ENCODE results near the gene MTPN.

DNA sequence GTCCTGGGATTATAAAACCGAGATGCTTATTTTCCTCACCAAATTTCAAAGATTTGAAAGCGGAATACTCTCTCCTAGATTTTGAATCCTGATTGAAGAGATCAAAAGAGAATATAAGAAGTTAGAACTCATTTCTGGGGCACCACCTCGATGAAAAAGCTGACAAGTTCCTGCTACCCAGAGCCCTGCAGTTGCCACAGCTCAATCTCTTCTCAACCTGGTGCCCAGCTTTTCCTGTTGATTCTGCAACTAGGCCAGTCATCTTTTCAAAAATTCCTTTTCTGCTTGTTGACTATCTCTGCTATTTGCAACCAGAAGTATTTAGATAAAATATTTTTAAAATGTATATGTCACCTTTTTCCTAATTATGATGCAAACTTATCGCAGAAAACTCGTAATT, 45.0 kb downstream of the MTPN start:
- TF ChIP-seq EZH2 (IDR thresholded peaks at IDR 0.05) (no peak), POLR2AphosphoS5 (IDR thresholded peaks at IDR 0.05; ENCODE audit: borderline replicate concordance, low read depth, low read length) (no peak), FOXP2 (optimal IDR thresholded peaks at IDR 0.05; ENCODE audit: control extremely low read depth, extremely low read length, insufficient read depth) (no peak)
